Left renal pelvis (tissue), 4 donors: ENCODE results near the gene DBNL. TPM values are rescaled to one million over a fixed set of nuclear protein-coding genes. Genes with fewer than 3 reads are reported as not detected.
"Not testable (repeated sequence)": the region's sequence is repeated elsewhere in the genome, so short reads cannot be mapped to it uniquely, and the experiment has no call there.

Experiments used
- DNase-seq, 4 donors: peaks; one replicate each; pipeline ENCODE4 v3.0.0-alpha.2; 2013; ENCODE audit warnings: low read depth in 4 of 4, low spot score in 3 of 4
- polyA plus RNA-seq, 4 donors: library from polyadenylated mRNA; unstranded; fragments of 120-200 nt; gene quantifications; one replicate each; pipeline ENCODE4 v1.2.1, GENCODE V29; 2013; ENCODE audit not compliant: insufficient read length in 4 of 4

DBNL gene
- 10 to 100 TPM; 58.3 to 78.7 (median 64.2) TPM for polyA plus RNA-seq

GRCh38 chr7:44044315-44045225, at the start of gene DBNL:
DBNL (plus strand) TSS chr7:44044702; CDS start chr7:44044738, 36 bp downstream.
- DNase-seq: peak; percentile 70 to 75 (median 72)

GRCh38 chr7:43997532-43997931, 47.0 kb upstream of the DBNL start, which contains the start of gene SPDYE1:
SPDYE1 (plus strand) TSS chr7:43997897; CDS start chr7:43999950, 2,053 bp downstream.
- DNase-seq: not testable (repeated sequence)

DNA sequence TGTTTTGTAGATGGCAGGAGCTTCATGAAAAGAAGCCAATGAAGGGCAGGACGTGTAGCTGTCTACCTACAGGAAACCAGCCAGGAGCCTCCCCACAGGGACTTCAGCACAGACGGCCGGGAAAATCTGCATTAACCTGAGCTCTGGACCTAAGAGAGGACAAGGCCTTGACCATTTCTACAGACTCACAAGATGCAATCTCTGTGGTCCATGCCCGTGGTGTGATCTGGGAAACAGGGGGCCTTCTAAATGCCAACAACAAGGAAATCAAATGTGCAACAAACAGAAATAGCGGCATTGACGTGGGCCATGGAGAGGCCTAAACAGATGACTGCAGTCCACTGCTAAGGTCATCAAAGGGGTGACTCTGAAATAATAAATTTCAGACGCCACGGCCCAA, 32.4 kb upstream of the DBNL start:
- not testable (repeated sequence) for DNase-seq

DNA sequence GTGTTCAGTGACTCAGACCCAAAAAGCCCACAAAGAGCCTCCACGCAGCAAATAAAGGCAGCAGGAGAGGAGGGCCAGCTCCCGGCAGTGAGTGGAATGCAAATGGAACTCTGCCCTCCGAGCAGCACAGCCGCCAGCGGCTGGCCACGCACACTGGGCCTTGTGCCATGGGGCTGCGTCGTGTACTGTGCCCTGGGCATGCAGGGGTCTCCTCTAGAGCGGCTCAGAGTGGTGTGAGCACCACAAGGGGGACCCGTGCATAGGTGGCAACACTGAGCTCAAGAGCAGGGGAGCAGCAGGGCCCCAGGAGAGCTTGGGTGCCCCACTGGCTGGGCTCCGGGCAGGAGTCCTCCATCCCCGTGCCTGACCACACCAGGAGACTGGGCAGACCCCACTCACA, 29.4 kb upstream of the DBNL start:
- DNase-seq: not testable (repeated sequence)

GRCh38 chr7:44018857-44019807, 25.4 kb upstream of the DBNL start:
- peak; percentile 86 to 93 (median 90) for DNase-seq

- not testable (repeated sequence) for DNase-seq
Observed at GRCh38 chr7:44019825-44020224, 24.7 kb upstream of the DBNL start.

DNA sequence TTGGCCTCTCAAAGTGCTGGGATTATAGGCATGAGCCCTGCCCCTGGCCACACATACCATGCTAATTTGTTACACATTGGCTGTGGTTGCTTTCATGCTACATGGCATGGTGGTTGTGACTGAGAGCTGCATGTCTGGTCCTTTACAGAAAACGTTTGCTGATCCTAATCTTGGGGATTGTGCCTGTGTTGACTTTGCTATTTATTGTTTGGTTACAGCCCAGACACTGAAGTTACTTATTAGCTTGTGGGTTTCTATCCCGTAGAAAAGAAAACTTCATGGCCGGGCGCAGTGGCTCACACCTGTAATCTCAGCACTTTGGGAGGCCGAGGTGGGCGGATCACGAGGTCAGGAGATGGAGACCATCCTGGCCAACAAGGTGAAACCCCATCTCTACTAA, 22.4 kb upstream of the DBNL start:
- not testable (repeated sequence) for DNase-seq

- DNase-seq: not testable (repeated sequence)
Observed at GRCh38 chr7:44022796-44023467, 21.6 kb upstream of the DBNL start.

- not testable (repeated sequence) for DNase-seq
Observed at GRCh38 chr7:44029433-44029832, 15.1 kb upstream of the DBNL start.

GRCh38 chr7:44030029-44030428, 14.5 kb upstream of the DBNL start:
- not testable (repeated sequence) for DNase-seq

DNA sequence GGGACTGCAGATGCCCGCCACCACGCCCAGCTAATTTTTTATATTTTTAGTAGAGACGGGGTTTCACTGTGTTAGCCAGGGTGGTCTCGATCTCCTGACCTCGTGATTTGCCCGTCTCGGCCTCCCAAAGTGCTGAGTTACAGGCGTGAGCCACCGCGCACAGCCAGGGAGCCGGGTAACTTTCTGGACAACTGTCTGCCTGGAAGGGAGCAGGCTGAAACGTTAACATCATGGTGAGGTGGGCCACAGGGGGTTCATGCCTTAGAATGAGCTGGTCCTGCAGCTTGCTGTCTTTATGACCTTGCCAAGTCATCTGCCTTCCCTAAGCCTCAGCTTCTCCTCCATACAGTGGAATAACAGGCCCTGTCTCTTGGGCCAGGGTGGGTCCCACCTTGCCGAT, 13.2 kb upstream of the DBNL start:
- DNase-seq: not testable (repeated sequence)

DNA sequence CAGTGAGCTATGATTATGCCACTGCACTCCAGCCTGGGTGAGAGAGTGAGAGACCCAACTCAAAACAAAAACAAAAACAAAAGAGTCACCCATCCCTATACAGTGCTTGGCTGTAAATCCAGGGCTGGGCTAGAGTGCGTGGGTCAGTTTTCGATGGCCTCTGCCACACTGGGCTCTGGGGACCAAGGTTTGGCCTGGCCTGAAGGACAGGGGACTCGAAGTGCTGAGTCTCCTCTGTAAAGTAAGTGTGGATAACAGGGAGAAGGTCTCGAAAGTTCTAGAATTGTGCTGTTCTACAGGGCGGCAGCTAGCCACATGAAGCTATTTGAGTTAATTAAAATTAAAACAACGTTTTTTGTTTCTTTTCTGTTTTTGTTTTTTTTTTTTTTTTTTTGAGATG, 12.5 kb upstream of the DBNL start:
- not testable (repeated sequence) for DNase-seq

DNA sequence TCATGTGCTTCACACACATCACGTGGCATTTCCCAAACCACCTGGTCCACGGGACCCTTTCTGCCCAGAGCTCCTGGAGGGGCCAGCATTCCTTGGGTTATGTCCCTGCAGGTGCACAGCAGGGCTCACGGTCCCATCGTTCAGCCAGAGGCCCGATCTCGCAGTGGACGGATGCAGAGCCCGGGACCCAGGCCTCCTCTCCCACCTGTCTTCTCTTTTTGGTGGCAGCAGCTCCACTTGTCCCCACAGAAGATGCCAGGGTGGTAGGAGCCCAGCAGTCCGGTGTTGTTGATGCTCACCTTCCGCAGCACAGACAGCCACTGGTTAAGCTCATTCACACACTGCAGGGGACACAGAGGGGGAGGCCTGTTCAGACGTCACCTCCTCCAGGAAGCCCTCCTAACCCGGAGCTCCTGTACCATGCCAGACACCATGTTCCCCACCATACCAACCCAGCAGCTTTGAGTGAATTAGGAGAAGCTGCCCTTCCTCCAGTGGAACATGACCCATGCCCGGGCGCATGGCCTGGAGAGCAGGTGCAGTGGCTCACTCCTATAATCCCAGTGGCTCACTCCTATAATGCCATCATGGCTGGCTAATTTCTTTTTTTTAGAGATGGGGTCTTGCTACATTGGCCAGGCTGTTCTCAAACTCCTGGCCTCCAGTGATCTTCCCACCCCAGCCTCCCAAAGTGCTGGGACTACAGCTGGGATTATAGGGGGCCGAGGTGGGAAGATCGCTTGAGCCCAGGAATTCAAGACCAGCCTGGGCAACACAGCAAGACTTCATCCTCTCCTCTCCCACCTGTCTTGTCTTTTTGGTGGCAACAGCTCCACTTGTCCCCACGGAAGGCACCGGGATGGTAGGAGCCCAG, 10.3 kb upstream of the DBNL start:
- not testable (repeated sequence) for DNase-seq

- DNase-seq: not testable (repeated sequence)
Observed at GRCh38 chr7:44036364-44036763, 8.1 kb upstream of the DBNL start.

DNA sequence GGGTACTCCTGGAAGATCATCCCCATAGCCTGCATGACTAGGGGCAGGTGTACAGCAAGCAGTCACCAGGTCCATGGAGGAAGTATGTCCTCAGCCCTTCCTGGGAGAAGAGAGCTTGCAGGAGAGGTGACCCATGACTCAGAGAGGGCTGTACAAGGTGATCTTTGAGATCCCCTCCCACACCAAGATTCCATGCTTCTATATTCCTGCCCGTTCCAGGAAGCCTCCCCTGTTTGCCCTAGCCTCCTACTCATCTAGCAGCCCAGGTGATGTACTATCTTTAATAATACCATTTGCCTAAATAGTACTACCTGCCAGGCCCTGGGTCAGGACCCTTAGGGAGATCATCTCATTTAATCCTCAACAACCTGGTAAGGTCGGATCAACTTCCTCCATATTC, 6.6 kb upstream of the DBNL start:
- not testable (repeated sequence) for DNase-seq

GRCh38 chr7:44038553-44038952, 5.9 kb upstream of the DBNL start:
- not testable (repeated sequence) for DNase-seq

- peak in 1 of 4 donors; percentile 51 for DNase-seq
Observed at GRCh38 chr7:44038961-44039558, 5.4 kb upstream of the DBNL start.

- DNase-seq: not testable (repeated sequence)
Observed at GRCh38 chr7:44039800-44040492, 4.6 kb upstream of the DBNL start.
